Stimulated activated CD4-positive, alpha-beta T cell treated with anti-CD3 and anti-CD28 coated beads, Interleukin-12 subunit alpha, Interleukin-12 subunit beta, amount 100 ng/mL, for 24 hours (primary cell): Measurements from ENCODE around the gene LGR5.

Experiments used
- DNase-seq, 2 experiments: peaks; one replicate each; pipeline ENCODE4 v3.0.0-alpha.2; 2020; ENCODE audit warnings: low read depth in 2 of 2

The LGR5 gene, protein sequence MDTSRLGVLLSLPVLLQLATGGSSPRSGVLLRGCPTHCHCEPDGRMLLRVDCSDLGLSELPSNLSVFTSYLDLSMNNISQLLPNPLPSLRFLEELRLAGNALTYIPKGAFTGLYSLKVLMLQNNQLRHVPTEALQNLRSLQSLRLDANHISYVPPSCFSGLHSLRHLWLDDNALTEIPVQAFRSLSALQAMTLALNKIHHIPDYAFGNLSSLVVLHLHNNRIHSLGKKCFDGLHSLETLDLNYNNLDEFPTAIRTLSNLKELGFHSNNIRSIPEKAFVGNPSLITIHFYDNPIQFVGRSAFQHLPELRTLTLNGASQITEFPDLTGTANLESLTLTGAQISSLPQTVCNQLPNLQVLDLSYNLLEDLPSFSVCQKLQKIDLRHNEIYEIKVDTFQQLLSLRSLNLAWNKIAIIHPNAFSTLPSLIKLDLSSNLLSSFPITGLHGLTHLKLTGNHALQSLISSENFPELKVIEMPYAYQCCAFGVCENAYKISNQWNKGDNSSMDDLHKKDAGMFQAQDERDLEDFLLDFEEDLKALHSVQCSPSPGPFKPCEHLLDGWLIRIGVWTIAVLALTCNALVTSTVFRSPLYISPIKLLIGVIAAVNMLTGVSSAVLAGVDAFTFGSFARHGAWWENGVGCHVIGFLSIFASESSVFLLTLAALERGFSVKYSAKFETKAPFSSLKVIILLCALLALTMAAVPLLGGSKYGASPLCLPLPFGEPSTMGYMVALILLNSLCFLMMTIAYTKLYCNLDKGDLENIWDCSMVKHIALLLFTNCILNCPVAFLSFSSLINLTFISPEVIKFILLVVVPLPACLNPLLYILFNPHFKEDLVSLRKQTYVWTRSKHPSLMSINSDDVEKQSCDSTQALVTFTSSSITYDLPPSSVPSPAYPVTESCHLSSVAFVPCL

DNA sequence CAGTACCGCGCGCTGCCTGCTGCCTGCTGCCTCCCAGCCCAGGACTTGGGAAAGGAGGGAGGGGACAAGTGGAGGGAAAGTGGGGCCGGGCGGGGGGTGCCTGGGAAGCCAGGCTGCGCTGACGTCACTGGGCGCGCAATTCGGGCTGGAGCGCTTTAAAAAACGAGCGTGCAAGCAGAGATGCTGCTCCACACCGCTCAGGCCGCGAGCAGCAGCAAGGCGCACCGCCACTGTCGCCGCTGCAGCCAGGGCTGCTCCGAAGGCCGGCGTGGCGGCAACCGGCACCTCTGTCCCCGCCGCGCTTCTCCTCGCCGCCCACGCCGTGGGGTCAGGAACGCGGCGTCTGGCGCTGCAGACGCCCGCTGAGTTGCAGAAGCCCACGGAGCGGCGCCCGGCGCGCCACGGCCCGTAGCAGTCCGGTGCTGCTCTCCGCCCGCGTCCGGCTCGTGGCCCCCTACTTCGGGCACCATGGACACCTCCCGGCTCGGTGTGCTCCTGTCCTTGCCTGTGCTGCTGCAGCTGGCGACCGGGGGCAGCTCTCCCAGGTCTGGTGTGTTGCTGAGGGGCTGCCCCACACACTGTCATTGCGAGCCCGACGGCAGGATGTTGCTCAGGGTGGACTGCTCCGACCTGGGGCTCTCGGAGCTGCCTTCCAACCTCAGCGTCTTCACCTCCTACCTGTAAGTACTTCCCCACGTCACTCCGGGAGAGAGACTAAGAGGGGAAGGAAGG is at the start of gene LGR5:
LGR5 (plus strand) TSS at position 186 of the 732 bp plus-strand sequence; CDS start at position 469, 283 bp downstream.
- DNase-seq, result no peak

DNA sequence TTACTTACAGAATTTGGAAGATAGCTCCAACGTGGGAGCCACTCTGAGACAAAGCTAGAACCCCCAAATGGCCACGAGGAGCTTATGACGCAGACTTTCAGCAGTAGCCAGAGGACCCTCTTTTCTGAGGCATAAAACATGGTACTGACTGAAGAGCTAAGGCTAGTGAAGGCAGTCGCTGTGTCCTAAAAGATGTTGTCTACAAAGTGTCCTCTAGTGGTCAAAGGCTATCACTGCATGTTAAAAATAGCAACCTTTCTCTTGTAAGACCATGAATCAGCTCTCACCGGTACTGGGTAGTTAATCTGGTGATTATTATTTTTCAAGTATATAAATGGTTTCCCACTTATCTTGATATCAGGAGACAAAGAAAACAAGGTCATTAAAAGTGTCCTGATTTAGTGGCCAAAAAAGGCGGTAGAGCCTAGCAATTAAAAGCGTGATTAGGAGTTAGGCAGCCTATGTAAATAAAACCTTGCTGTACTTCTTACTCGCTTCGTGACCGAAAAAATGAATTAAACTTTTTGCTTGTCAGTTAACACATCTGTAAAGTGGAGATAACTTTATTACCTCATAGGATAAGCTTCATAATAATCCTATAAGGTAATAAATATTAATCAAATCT is 47.0 kb upstream of the LGR5 start:
- no peak for DNase-seq

DNA sequence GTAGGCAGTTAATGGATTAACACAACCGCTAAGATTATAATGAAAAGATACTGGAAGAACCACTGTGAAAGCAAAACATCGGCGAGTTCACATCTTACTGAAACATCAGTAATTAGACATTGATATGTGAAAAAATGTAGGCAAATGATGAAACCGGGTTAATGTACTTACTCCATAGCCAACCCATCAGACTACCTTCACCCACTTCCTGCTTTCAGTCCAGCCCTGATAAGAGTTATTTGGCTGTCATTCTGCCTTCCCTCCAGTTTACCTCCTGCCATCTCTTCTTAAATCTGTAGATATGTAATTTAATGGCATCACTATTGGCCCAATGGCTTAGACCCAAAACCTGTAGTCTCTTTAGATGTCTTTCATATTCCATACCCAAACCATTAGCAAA is 46.0 kb upstream of the LGR5 start:
- DNase-seq, result no peak

DNA sequence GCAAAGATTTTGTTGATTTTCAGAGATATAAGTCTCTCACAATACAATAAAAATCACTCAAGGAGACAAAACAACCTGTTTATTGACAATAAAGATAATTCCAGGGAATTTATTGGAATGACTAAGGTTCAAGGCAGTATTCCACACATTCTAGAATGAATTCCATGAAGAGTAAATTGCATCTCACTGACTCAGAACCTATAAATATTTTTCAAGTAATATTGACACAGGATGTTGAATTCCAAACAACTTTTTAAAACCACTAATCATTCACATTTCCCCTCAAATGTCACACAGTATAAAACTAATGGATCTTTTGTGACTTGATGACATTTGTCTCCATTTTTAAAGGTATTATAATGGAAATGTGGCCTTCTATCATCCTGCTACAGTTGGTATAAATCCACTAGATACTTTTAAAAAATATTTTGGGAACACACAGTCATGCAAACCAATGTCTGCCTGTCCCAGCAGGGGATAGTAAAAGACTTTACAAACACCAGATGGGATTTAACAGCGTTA is 42.1 kb upstream of the LGR5 start:
- no peak for DNase-seq

DNA sequence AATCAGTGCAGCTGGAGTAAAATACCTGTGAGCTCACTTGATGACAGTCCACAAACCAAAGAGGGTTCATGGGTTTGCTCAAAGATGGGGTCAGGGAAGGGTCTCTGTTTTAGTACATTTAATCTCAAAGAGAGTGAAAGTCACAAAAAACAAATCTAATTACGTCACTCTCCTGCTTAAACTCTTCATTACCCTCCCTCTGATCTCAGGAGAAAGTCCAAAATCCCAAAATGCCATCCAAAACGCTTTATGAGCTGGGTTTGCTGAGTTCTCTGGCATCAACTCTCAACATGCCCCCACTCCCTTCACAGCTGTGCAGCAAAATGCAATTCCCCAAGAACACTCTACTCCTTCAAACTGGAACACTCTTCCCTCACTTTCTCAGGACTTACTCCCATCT is 40.4 kb upstream of the LGR5 start:
- no peak for DNase-seq

DNA sequence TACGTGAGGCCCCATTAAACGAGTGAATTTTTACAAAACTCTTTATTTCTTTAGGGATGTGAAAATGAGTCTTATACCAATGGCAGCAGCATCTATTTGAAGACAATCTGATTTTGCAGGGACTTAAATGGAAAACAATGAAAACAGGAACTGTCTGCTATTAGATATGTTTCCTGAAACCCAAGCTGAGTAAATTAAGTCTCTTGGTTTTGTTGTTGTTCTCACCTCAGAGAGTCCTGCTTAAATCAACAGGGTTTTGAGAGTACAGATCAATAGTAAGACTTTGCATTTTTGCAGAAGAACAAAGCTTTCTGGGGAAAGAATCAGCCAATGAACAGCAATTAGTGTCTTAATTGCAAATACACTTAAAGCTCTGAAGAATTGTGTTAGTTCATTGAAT is 39.1 kb upstream of the LGR5 start:
- DNase-seq, result no peak

DNA sequence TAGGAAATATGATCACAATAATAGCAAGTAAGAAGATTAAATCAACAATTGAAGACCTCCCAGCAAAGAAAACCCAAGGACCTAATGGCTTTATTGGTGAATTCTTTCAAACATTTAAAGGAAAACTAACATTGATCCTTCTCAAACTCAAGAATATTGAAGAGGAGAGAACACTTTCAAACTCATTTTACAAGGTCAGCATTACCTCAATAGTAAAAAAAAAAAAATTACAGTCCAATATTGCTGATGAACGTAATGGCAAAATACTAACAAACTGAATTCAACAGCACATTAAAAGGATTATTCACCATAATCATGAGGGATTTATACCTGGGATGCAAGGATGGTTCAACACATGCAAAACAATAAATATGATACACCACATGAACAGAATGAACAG is 33.7 kb upstream of the LGR5 start:
- DNase-seq, result no peak

DNA sequence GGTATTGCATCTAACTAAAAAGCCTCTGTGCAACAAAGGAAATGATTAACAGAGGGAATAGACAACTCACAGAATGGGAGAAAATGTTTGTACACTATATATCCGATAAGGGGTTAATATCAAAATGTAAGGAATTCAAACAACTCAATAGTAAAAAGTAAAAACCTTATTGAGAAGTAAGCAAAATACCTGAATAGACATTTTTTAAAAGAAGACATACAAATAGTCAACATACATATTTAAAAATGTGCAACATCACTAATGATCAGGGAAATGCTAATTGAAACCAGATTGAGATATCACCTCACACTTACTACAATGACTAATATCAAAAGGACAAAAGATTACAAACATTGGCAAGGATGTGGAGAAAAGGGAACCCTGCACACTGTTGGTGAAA is 31.9 kb upstream of the LGR5 start:
- DNase-seq, result no peak

DNA sequence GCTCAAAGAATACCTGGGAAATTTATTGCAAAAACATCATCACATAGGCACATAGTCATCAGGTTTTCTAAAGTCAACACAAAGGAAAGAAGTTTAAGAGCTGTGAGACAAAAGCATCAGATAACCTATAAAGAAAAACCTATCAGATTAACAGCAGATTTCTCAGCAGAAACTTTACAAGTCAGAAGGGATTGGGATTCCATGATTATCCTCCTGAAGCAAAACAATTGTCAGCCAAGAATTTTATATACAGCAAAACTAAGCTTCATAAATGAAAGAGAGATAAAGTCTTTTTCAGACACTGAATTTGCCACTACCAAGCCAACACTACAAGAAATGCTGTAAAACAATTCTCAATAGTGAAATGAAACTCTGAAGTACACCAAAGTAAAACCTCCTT is 28.8 kb upstream of the LGR5 start:
- no peak for DNase-seq

DNA sequence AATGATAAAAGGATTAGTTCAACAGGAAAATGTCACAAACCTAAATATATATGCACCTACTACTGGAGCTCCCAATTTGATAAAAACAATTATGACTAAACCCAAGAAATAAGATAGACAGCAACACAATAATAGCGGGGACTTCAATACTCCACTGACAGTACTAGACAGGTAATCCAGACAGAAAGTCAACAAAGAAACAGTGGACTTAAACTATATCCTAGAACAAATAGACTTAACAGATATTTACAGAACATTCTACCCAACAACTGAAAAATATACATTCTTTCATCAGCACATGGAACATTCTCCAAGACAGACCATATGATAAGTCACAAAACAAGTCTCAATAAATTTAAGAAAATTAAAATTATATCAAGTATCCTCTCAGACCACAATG is 28.0 kb upstream of the LGR5 start:
- DNase-seq, result no peak

DNA sequence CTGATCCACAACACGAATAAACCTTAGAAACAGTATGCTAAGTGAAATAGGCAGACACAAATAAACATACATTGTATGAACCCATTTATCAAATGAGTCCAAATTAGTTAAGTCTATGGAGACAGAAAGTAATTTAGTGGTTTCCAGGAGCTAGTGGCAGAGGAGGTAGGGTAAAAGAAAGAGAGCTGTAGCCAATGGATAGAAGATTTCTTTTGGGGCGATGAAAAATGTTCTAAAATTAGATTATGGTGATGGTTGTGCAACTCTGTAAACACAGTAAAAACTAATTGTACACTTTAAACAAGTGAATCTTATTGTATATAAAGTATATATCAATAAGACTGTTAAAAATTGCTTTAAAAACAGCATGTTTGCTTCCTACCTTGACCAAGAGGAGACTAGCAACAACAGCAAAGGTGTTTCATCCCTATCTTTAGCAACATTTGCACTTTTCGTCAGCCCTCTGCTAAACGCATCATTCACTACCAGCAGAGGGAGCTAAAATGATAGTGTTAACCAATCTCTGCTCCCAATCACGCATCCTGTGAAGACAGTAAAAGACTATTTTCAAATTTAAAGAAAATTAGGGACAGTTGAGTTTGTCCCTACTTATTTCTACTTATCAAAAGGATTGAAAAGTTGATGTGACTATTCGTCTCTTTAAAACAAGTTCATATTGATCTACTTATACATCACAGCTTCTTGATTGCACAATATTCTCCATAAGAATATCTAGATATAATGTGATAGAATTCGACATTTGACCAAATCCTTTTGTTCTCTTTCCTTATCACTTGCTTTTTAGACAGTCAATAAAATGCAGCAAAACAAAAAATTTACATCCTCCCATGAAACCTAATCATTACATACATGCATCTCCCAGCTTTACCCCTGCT is 24.0 kb upstream of the LGR5 start:
- no peak for DNase-seq

DNA sequence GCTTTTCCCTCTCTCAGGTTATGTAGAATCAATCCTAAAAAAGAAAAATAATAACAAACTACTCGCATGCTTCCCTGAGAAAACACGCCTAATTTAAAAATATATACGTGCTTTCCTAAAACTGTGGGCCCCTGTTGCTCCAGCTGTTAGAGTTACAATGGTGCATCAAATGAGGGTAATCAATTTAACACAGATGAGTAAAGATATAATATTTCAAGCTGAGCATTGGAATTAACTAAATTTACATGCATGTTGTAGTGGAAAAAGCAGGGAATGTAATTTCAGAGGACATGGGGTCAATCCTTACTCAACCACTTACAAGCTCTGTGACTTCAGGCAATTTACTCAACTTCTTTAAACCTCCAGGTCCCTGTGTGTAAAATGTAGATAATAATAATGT is 22.4 kb upstream of the LGR5 start:
- DNase-seq, result no peak

DNA sequence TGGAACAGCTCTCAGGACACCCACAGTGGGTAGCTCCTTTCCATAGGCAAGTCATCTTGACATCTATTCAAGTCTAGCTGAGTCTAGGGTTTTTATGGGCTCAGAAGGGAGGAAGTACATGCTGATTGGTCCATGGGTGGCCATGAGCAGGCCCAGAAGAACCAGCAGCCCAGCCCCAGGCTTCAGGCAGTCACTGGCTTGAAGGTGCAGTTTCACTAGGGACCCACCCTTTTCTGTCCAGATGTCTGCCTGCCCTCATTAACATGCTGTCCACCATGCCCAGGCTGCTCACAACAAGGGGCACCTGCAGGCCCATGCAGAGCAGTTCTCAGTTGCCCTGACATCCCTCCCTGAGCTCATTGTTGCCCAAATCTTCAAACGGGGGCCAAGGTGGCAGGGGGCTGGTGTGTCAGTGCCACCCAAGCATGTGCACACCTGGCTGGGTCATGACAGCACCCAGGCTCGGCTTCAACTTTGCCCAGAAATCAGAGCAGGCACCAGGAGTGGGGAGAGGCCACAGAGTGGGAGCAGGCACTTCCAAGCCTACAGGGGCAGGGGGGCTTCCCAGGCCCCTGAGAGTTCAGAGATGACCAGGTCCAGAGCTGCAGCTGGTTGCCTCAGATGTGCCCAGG is 18.7 kb upstream of the LGR5 start:
- no peak for DNase-seq

DNA sequence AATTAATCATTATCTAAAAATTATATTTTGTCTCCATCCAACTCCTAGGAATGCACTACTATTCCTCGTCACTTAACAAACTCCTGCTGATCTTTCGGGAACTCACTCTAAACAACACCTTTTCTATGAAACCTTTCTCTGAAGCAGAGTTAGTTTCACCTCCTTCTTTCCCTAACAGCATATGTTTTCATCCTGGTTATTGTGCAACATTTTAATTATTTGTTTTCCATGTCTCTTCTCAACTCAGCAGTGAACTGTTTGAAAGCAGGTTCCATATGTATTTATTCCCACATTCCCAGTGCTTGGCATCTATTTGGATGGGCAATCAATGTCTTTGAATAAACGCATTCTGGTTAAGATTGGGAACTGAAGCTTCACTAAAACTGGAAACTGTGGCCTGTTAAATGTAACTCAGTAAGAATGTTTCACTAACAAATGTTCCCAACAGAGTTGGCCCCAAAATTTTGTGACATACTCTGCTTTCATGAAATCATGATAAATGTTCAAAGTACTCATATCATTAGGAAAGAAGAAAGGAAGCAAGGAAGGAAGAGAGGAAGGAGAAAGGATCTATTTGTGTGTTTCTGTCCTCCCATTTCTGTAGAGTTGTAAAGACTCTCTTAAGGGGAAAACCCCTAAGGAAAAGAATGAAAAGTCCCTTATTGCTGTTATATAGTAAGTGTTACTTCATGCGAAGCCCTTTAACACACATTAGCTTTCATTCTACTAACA is 13.9 kb upstream of the LGR5 start:
- no peak for DNase-seq

DNA sequence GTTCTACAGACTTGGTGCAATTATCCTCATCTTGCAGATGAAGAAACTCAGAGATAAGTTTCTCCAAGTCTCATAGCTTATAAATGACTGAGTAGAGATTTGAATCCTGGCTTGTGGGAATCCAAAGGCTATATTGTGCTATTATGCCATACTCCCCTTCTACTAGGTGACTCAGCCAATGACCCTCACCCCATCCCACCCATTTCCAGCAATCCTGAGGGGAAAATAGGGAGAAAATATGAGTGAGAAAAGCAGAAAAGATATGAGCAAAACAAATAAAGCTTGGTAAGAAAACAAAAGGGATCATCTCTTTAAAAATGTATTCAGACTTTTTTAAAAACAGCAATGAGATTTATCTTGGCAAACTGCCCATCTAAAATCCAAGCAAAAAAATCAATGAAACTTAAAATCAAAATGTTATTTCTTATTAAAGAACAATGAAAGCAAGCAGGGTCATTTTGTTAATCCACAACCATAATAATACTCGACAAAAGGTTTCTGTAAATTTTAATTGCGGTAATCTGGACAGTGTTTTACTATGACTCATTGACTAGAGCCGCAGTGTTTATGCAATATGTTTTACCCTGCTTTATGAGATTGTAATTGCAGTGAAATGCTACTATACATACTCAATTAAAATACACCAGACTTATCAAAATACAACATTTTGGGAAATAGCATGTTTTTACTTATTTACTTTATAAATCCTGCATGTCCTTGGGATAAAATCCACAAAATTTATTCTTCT is 13.1 kb upstream of the LGR5 start:
- DNase-seq, result no peak

DNA sequence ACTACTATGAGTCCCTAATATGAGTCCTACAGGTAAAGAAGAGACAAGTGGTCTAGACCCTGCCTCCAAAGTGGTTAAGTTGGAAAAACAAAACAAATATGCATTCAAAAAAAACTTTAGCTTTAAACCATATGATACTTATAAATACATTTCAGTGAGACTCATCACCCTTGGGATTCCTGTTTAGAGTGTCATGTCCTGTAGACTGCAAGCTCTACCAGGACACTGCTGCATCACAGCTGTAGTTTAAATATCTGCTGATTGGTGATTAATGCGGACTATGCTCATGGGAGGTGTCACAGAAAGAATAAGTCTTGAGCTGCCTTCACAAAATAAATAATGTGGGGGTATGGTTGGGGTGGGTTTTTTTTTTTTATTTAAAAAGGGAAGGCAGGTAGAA is 8.8 kb upstream of the LGR5 start:
- no peak for DNase-seq

DNA sequence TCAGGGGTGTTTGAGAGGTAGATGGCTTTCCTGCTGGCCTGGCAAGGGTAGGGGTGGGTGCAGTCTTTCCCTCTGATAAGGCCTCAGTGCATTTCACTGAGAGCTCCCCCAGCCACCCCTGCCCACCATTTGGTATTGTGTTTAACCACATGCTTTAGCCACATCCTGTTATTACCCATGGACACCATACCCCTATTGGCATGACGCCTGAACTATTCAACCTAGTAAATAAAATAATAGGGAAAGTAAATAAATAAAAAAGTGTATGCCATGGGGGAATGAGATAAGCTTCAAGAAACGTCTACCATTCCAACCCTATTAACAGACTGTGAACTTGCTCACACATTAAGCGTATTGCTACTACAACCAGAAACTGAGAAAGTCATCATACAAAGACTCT is 7.6 kb upstream of the LGR5 start:
- DNase-seq, result no peak

DNA sequence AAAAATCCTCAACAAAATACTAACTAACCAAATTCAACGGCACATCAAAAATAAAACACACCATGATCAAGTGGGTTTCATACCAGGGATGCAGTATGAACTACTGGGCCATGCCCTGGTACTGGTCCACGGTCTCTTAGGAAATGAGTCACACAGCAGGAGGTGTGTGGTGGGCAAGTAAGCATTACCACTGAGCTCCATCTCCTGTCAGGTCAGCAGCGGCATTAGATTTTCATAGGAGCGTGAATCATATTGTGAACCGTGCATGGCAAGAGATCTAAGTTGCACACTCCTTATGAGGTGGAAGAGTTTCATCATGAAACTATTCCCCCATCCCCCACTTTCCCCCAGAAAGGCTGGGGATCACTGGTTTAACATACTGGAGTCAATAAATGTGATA is 6.7 kb upstream of the LGR5 start:
- no peak for DNase-seq

DNA sequence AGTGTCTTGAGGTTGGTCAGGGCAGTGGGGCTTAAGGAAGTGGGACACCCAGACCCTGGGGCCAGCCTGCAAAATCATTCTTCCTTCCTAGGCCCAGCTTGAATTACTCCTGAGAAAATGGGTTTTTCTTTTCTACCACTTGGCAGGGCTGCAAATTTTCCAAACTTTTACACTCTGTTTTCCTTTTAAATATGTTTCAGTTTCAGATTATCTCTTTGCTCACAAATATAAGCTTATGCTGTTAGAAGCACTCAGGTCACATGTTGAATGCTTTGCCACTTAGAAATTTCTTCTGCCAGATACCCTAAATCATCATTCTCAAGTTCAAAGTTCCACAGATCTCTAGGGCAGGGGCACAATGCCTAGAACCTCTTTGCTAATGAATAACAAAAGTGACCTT is 2.9 kb upstream of the LGR5 start:
- DNase-seq, result no peak
